Left lung (tissue), 10 donors: Measurements from ENCODE around the gene LMTK3. TPM values are rescaled to one million over a fixed set of nuclear protein-coding genes. Genes with fewer than 3 reads are reported as not detected.

Experiments
- ATAC-seq: fragments of 200-7000 bp; cut with Tn5 transposase; one replicate; pipeline ENCODE4 v1.9.1; 2020; ENCODE audit warnings: moderate library complexity
- DNase-seq, 4 donors: peaks; one replicate each; pipeline ENCODE4 v3.0.0-alpha.2; 2013 to 2020
- H3K27ac ChIP-seq, 2 donors: fragments of 200-600 bp; sonication (generic) in 1 of 2; one replicate each; pipeline versions ENCODE4 v1.5.0 to v1.8.0; 2020 to 2021
- H3K27me3 ChIP-seq, 2 donors: fragments of 200-600 bp; sonication (generic) in 1 of 2; one replicate each; pipeline versions ENCODE4 v1.5.0 to v1.8.0; 2020 to 2021
- H3K36me3 ChIP-seq, 2 donors: fragments of 200-600 bp; sonication (generic) in 1 of 2; one replicate each; pipeline versions ENCODE4 v1.5.0 to v1.8.0; 2020 to 2021
- H3K4me1 ChIP-seq, 2 donors: fragments of 200-600 bp; one replicate each; pipeline ENCODE4 v1.8.0; 2021
- H3K4me3 ChIP-seq, 2 donors: fragments of 200-600 bp; sonication (generic) in 1 of 2; one replicate each; pipeline versions ENCODE4 v1.5.0 to v1.8.0; 2020 to 2021; ENCODE audit warnings: mild to moderate bottlenecking in 1 of 2
- H3K9me3 ChIP-seq, 2 donors: fragments of 200-600 bp; sonication (generic) in 1 of 2; one replicate each; pipeline versions ENCODE4 v1.5.0 to v1.8.0; 2020 to 2021
- CTCF ChIP-seq, 2 donors: fragments of 200-600 bp; sonication (generic) in 1 of 2; IDR thresholded peaks; one replicate each; pipeline versions ENCODE4 v1.5.0 to v1.8.0; 2021; ENCODE audit warnings: antibody characterized with exemption in 2 of 2
- intact Hi-C, 2 donors: fragments of 100-400 bp; cut with DNase I; formaldehyde crosslinking; loops; one replicate each; pipeline versions ENCODE4 v1.11.2 to v1.14.2; 2022
- polyA plus RNA-seq, 6 donors: library from polyadenylated mRNA; unstranded; fragments of 120-200 nt; gene quantifications; one replicate each; pipeline ENCODE4 v1.2.1, GENCODE V29; 2013; ENCODE audit not compliant: insufficient read length in 6 of 6
- total RNA-seq, 2 donors: library from RNA; stranded (reverse); fragmentation: NEBNext Ultra II Directional; extraction: Animal tissue kit (Norgen Biotek cat#: 25700); gene quantifications; one replicate each; pipeline ENCODE4 v1.2.1, GENCODE V29; 2021
- donor health status: DM: no; HTN: yes; CAD: no.
- donor health status: DM: no; HTN: no; CAD: no.

The LMTK3 gene
- total and polyA plus RNA-seq, 8 donors = 1.7 to 9.5 (median 3.1) TPM

- Histone ChIP-seq H3K36me3 (no peaks in the 10 kb centered on the region), H3K27ac (no peak overlapping the region), H3K27me3 (peaks cover 12 to 85% of the 10 kb centered on the region in 2 donors), H3K4me3 (no peak overlapping the region), H3K9me3 (no peaks in the 10 kb centered on the region), H3K4me1 (peaks cover 0 to 43% of the 10 kb centered on the region in 2 donors)
- no peak for TF ChIP-seq CTCF (IDR thresholded peaks at IDR 0.05)
- DNase-seq (no peak), ATAC-seq (no peak)
- intact Hi-C loops = no loop called here
These were observed 14.5 kb downstream of the LMTK3 start for GRCh38 chr19:48496959-48497727.

GRCh38 chr19:48495396-48495795 is 16.2 kb downstream of the LMTK3 start:
- H3K36me3 ChIP-seq = no peaks in the 10 kb centered on the region
- peaks cover 12 to 87% of the 10 kb centered on the region in 2 donors for H3K27me3 ChIP-seq
- TF ChIP-seq CTCF (IDR thresholded peaks at IDR 0.05) = no peak
- peaks cover 0 to 42% of the 10 kb centered on the region in 2 donors for H3K4me1 ChIP-seq
- intact Hi-C loops = no loop called here
- DNase-seq = no peak
- no peaks in the 10 kb centered on the region for H3K9me3 ChIP-seq
- H3K27ac ChIP-seq = no peak overlapping the region
- no peak overlapping the region for H3K4me3 ChIP-seq
- no peak for ATAC-seq

GRCh38 chr19:48493718-48494401 is 17.8 kb downstream of the LMTK3 start:
- TF ChIP-seq CTCF (IDR thresholded peaks at IDR 0.05) = no peak
- intact Hi-C loops = no loop called here
- Histone ChIP-seq H3K27ac (no peak overlapping the region), H3K4me1 (peaks cover 0 to 41% of the 10 kb centered on the region in 2 donors), H3K4me3 (peak overlapping the region; percentile 33 to 42), H3K9me3 (no peaks in the 10 kb centered on the region), H3K36me3 (no peaks in the 10 kb centered on the region), H3K27me3 (peaks cover 8 to 79% of the 10 kb centered on the region in 2 donors)
- DNase-seq (no peak), ATAC-seq (peak; percentile 4)

GRCh38 chr19:48492925-48493717 is 18.5 kb downstream of the LMTK3 start:
- DNase-seq (peak; percentile 63 to 97 (median 92)), ATAC-seq (peak; percentile 87)
- Histone ChIP-seq H3K27ac (peak overlapping the region; percentile 44 to 68), H3K36me3 (no peaks in the 10 kb centered on the region), H3K4me3 (peak overlapping the region; percentile 33 to 42), H3K27me3 (peaks cover 8 to 71% of the 10 kb centered on the region in 2 donors), H3K4me1 (peaks cover 0 to 36% of the 10 kb centered on the region in 2 donors), H3K9me3 (no peaks in the 10 kb centered on the region)
- no peak for TF ChIP-seq CTCF (IDR thresholded peaks at IDR 0.05)
- intact Hi-C loops = no loop called here

- intact Hi-C loops = no loop called here
- H3K27ac ChIP-seq = no peak overlapping the region
These were observed 19.9 kb downstream of the LMTK3 start for GRCh38 chr19:48491793-48492123.

More at GRCh38 chr19:48491793-48492123, 19.9 kb downstream of the LMTK3 start:
- no peak for DNase-seq
- ATAC-seq = no peak
- Histone ChIP-seq H3K9me3 (no peaks in the 10 kb centered on the region), H3K27me3 (peaks cover 0 to 58% of the 10 kb centered on the region in 2 donors), H3K4me1 (peaks cover 0 to 30% of the 10 kb centered on the region in 2 donors), H3K36me3 (no peaks in the 10 kb centered on the region), H3K4me3 (no peak overlapping the region)
- no peak for TF ChIP-seq CTCF (IDR thresholded peaks at IDR 0.05)
